Ovary (tissue), 9 donors: ENCODE results near the gene NAALADL1. TPM values are rescaled to one million over a fixed set of nuclear protein-coding genes. Genes with fewer than 3 reads are reported as not detected.
"Not testable (repeated sequence)": the region's sequence is repeated elsewhere in the genome, so short reads cannot be mapped to it uniquely, and the experiment has no call there.

ENCODE experiments used
- DNase-seq, 5 donors: peaks; one replicate each; pipeline ENCODE4 v3.0.0-alpha.2; 2019 to 2020
- H3K27ac ChIP-seq, 2 donors: fragments of 200-600 bp; one replicate each; pipeline versions ENCODE4 v1.5.1 to v1.8.0; 2019 to 2022
- H3K27me3 ChIP-seq: fragments of 200-600 bp; one replicate; pipeline ENCODE4 v1.8.0; 2022
- H3K36me3 ChIP-seq: fragments of 200-600 bp; sonication (generic); one replicate; pipeline ENCODE4 v1.5.1; 2019
- H3K4me1 ChIP-seq: one replicate; pipeline ENCODE4 v1.8.1; 2013; ENCODE audit warnings: mild to moderate bottlenecking, moderate library complexity; ENCODE audit not compliant: insufficient read depth
- H3K4me3 ChIP-seq: fragments of 200-600 bp; sonication (generic); one replicate; pipeline ENCODE4 v1.5.1; 2017
- H3K9me3 ChIP-seq, 2 donors: fragments of 200-600 bp in 1 of 2; sonication (generic) in 1 of 2; one replicate each; pipeline versions ENCODE4 v1.5.1 to v1.8.1; 2013 to 2019; ENCODE audit warnings: mild to moderate bottlenecking in 1 of 2, moderate library complexity in 1 of 2
- CTCF ChIP-seq, 3 donors: fragments of 450-650 bp in 2 of 3; fragments of 200-600 bp in 1 of 3; IDR thresholded peaks; one replicate each; pipeline versions ENCODE4 v1.5.1 to v1.8.0; 2016 to 2022; ENCODE audit warnings: antibody characterized with exemption in 3 of 3, mild to moderate bottlenecking in 1 of 3
- EP300 ChIP-seq: sonication (generic); formaldehyde crosslinking; IDR thresholded peaks from one replicate; pipeline ENCODE4 v1.6.1; 2017; ENCODE audit warnings: antibody characterized with exemption
- POLR2A ChIP-seq: fragments of 450-650 bp; IDR thresholded peaks from one replicate; pipeline ENCODE4 v1.6.1; 2017; ENCODE audit warnings: antibody characterized with exemption, mild to moderate bottlenecking, moderate library complexity
- WGBS, 3 donors: extraction: QIAGEN DNeasy Blood & Tissue Kit in 1 of 3; methylation state at CpG; one replicate each; pipeline versions ENCODE4 v1.1.5 to v1.1.7; 2013 to 2017; 5-methylcytosine and 5-hydroxymethylcytosine counted together
- intact Hi-C, 4 donors: fragments of 100-400 bp; cut with DNase I; formaldehyde crosslinking; loops; one replicate each; pipeline versions ENCODE4 v1.11.0 to v1.15.1; 2022 to 2023
- polyA plus RNA-seq, 2 donors: library from polyadenylated mRNA; stranded (reverse); fragments of 200-250 nt in 1 of 2; fragments of 350-450 nt in 1 of 2; fragmentation: Illumina TruSeq in 1 of 2; extraction: RNeasy Lipid Tissue Mini Kit (QIAGEN cat#74804) in 1 of 2; gene quantifications; one replicate each; pipeline ENCODE4 v1.2.3, GENCODE V29; 2013 to 2014
- total RNA-seq, 7 donors: library from RNA; depleted of rRNA in 2 of 7; stranded (reverse); fragments of >200 nt in 2 of 7; fragmentation: NEBNext Ultra II Directional in 3 of 7; extraction: Animal tissue kit (Norgen Biotek cat#: 25700) in 3 of 7; gene quantifications; one replicate each; pipeline versions ENCODE4 v1.1.0 to v1.2.4, GENCODE V29; 2016 to 2023
- donor health status: DM: no; HTN: no; CAD: no; lungs with moderate emphysema.
- donor health status: DM: no; HTN: no; CAD: no.
- donor health status: Bipolar disorder and iron deficiency.
- donor health status: DM: yes; HTN: yes; CAD: no.
- donor health status: DM: no; HTN: no; CAD: no.
- donor health status: DM: yes; HTN: yes; CAD: no.

Gene NAALADL1
- total and polyA plus RNA-seq, 9 donors: 7.1 to 33.7 (median 17.6) TPM

GRCh38 chr11:65026810-65027209 lies 31.5 kb downstream of the NAALADL1 start:
- Histone ChIP-seq H3K4me1 (peaks cover 2% of the 10 kb centered on the region), H3K27ac (peak overlapping the region; percentile 56 to 77), H3K4me3 (peak overlapping the region; percentile 77), H3K9me3 (no peaks in the 10 kb centered on the region), H3K27me3 (no peaks in the 10 kb centered on the region), H3K36me3 (no peaks in the 10 kb centered on the region)
- DNase-seq: no peak
- TF ChIP-seq EP300: no peak
- no peak for TF ChIP-seq POLR2A
- no peak for TF ChIP-seq CTCF (IDR thresholded peaks at IDR 0.05)
- WGBS, 3 donors: 49 to 55% (median 55%) methylated on average over 10 of the region's 10 CpGs
- intact Hi-C loops: loop anchor here in 1 of 4 donors (5.0 kb wide), 1 partner anchor 70 kb away; the partner anchor contains the start of gene VPS51

- WGBS, 3 donors: 16 to 21% (median 17%) methylated on average over 8 of the region's 8 CpGs
- H3K9me3 ChIP-seq, H3K4me3 ChIP-seq, intact Hi-C loops, H3K4me1 ChIP-seq, H3K36me3 ChIP-seq, DNase-seq, H3K27me3 ChIP-seq, H3K27ac ChIP-seq: not testable (repeated sequence)
Observed at GRCh38 chr11:65023502-65023901, 34.9 kb downstream of the NAALADL1 start.

GRCh38 chr11:65021509-65021908 lies 36.8 kb downstream of the NAALADL1 start:
- no peaks in the 10 kb centered on the region for H3K9me3 ChIP-seq
- WGBS, 3 donors: 90 to 94% (median 92%) methylated on average over 11 of the region's 11 CpGs
- no peak for TF ChIP-seq EP300
- no peak for TF ChIP-seq POLR2A
- no peak for TF ChIP-seq CTCF (IDR thresholded peaks at IDR 0.05)
- H3K27ac ChIP-seq: no peak overlapping the region
- DNase-seq: no peak
- no peaks in the 10 kb centered on the region for H3K4me1 ChIP-seq
- H3K4me3 ChIP-seq: no peak overlapping the region
- intact Hi-C loops: no loop called here
- H3K27me3 ChIP-seq: no peaks in the 10 kb centered on the region
- H3K36me3 ChIP-seq: no peaks in the 10 kb centered on the region

GRCh38 chr11:65021003-65021402 lies 37.4 kb downstream of the NAALADL1 start:
- intact Hi-C loops: no loop called here
- Histone ChIP-seq H3K36me3 (no peaks in the 10 kb centered on the region), H3K9me3 (no peaks in the 10 kb centered on the region), H3K27ac (no peak overlapping the region), H3K4me3 (no peak overlapping the region), H3K4me1 (no peaks in the 10 kb centered on the region), H3K27me3 (no peaks in the 10 kb centered on the region)
- TF ChIP-seq EP300: no peak
- no peak for TF ChIP-seq POLR2A
- no peak for TF ChIP-seq CTCF (IDR thresholded peaks at IDR 0.05)
- no peak for DNase-seq
- 75 to 80% (median 76%) methylated on average over 3 of the region's 3 CpGs for WGBS, 3 donors

GRCh38 chr11:65019824-65020223 lies 38.5 kb downstream of the NAALADL1 start:
- 77 to 81% (median 80%) methylated on average over 7 of the region's 7 CpGs for WGBS, 3 donors
- peaks cover 1% of the 10 kb centered on the region for H3K4me1 ChIP-seq
- no peaks in the 10 kb centered on the region for H3K27me3 ChIP-seq
- no peak overlapping the region for H3K27ac ChIP-seq
- no peak for DNase-seq
- no peak overlapping the region for H3K4me3 ChIP-seq
- intact Hi-C loops: loop anchor here in 3 of 4 donors (5.0 to 10.0 kb wide), 3 partner anchors 77 to 175 kb away; partner anchors contain the start of genes CDC42BPG (in 3 of the 3), TM7SF2 (in 1 of the 3), VPS51 (in 1 of the 3) and ZNHIT2 (in 1 of the 3)
- H3K9me3 ChIP-seq: no peaks in the 10 kb centered on the region
- TF ChIP-seq EP300 (no peak), POLR2A (no peak)
- no peaks in the 10 kb centered on the region for H3K36me3 ChIP-seq
